K562 (cell line): ENCODE results near the gene TRMT1. TPM values are rescaled to one million over a fixed set of nuclear protein-coding genes. Genes with fewer than 3 reads are reported as not detected.
A peak's percentile ranks its signal among the peaks of the same experiment; 100 is the strongest.

Source experiments
- BRF1 ChIP-seq: IDR thresholded peaks from 3 replicates; pipeline ENCODE4 v1.6.1; 2011; ENCODE audit warnings: borderline replicate concordance, mild to moderate bottlenecking; ENCODE audit not compliant: insufficient read length; ENCODE audit errors: extremely low read depth
- CEBPB ChIP-seq: fragments of 450-650 bp; IDR thresholded peaks from 2 replicates; pipeline ENCODE4 v1.6.1; 2016; ENCODE audit warnings: missing genetic modification characterization, missing compliant biosample characterization
- DNMT1 ChIP-seq: fragments of 450-650 bp; IDR thresholded peaks from 2 replicates; pipeline ENCODE4 v1.6.1; 2016; ENCODE audit warnings: antibody characterized with exemption, mild to moderate bottlenecking
- KAT8 ChIP-seq: fragments of 450-650 bp; IDR thresholded peaks from 2 replicates; pipeline ENCODE4 v1.6.1; 2016; ENCODE audit warnings: low read depth, mild to moderate bottlenecking
- MEIS2 ChIP-seq: fragments of 450-650 bp; IDR thresholded peaks from 2 replicates; pipeline ENCODE4 v1.6.1; 2014; ENCODE audit warnings: mild to moderate bottlenecking; ENCODE audit not compliant: partially characterized antibody
- PRPF4 ChIP-seq: fragments of 200-400 bp; formaldehyde crosslinking; IDR thresholded peaks from one replicate; pipeline ENCODE4 v1.6.1; 2017; ENCODE audit warnings: low read length, low read depth, mild to moderate bottlenecking; ENCODE audit not compliant: insufficient read depth, poor library complexity, severe bottlenecking
- RBM17 ChIP-seq: fragments of 200-400 bp; formaldehyde crosslinking; IDR thresholded peaks from 2 replicates; pipeline ENCODE4 v1.6.1; 2017; ENCODE audit warnings: low read depth, mild to moderate bottlenecking, low read length, borderline replicate concordance
- RNF2 ChIP-seq: sonication (generic); IDR thresholded peaks from 2 replicates; pipeline ENCODE4 v1.6.1; 2016
- ZEB2 ChIP-seq: fragments of 450-650 bp; IDR thresholded peaks from 2 replicates; pipeline ENCODE4 v1.6.1; 2016
- ZNF217 ChIP-seq: sonication (generic); formaldehyde crosslinking; IDR thresholded peaks from 2 replicates; pipeline ENCODE4 v1.8.0; 2022; ENCODE audit warnings: mild to moderate bottlenecking, missing genetic modification reagents
- ZNF408 ChIP-seq: fragments of 250-450 bp; sonication (Bioruptor Pico); IDR thresholded peaks from 2 replicates; pipeline ENCODE4 v1.4.0; 2020; ENCODE audit warnings: low read depth, mild to moderate bottlenecking, moderate library complexity
- polyA plus RNA-seq, 8 experiments: library from polyadenylated mRNA; depleted of rRNA in 4 of 8; stranded (reverse) in 5 of 8; unstranded in 3 of 8; fragments of >200 nt; fragmentation: Nextera tagmentation in 2 of 8; fragmentation: Illumina TruSeq in 1 of 8; extraction: Ambion mirVana in 2 of 8; extraction: Trizol in 1 of 8; gene quantifications; 2 replicates each; pipeline versions ENCODE4 v1.2.1 to v1.2.3, GENCODE V29; 2011 to 2014; ENCODE audit warnings: inconsistent platforms in 1 of 8, missing spikeins in 1 of 8
- total RNA-seq, 7 experiments: library from RNA; depleted of rRNA in 6 of 7; stranded (reverse); fragments of >200 nt in 6 of 7; fragmentation: Illumina TruSeq in 2 of 7; extraction: Trizol in 2 of 7; gene quantifications; 2 replicates each; pipeline versions ENCODE4 v1.2.1 to v1.2.3, GENCODE V29; 2011 to 2021; ENCODE audit warnings: low replicate concordance in 1 of 7
- TF ChIP-seq, protein P1 (sequence below): fragments of 200-400 bp; formaldehyde crosslinking; IDR thresholded peaks from 2 replicates; pipeline ENCODE4 v1.6.1; 2017; ENCODE audit warnings: mild to moderate bottlenecking, low read depth, low read length, moderate library complexity
- TF ChIP-seq, protein P2 (sequence below): fragments of 450-650 bp; conservative IDR thresholded peaks from 2 replicates; pipeline ENCODE4 v1.6.1; 2016; ENCODE audit warnings: missing genetic modification characterization, low read depth, mild to moderate bottlenecking, control low read depth, missing compliant biosample characterization
- TF ChIP-seq, protein P3 (sequence below), 2 experiments: fragments of 450-650 bp; formaldehyde crosslinking in 1 of 2; IDR thresholded peaks; 2 replicates each; pipeline versions ENCODE4 v1.4.0 to v1.6.1; 2014 to 2020; ENCODE audit warnings: mild to moderate bottlenecking in 2 of 2, borderline replicate concordance in 1 of 2, low read depth in 1 of 2

The TRMT1 gene
- total and polyA plus RNA-seq, 9 of the 15 experiments (the other 6 are each of a cell fraction or from before 2014, with no cell fraction given): 5.8 to 158 (median 54.3) TPM

DNA sequence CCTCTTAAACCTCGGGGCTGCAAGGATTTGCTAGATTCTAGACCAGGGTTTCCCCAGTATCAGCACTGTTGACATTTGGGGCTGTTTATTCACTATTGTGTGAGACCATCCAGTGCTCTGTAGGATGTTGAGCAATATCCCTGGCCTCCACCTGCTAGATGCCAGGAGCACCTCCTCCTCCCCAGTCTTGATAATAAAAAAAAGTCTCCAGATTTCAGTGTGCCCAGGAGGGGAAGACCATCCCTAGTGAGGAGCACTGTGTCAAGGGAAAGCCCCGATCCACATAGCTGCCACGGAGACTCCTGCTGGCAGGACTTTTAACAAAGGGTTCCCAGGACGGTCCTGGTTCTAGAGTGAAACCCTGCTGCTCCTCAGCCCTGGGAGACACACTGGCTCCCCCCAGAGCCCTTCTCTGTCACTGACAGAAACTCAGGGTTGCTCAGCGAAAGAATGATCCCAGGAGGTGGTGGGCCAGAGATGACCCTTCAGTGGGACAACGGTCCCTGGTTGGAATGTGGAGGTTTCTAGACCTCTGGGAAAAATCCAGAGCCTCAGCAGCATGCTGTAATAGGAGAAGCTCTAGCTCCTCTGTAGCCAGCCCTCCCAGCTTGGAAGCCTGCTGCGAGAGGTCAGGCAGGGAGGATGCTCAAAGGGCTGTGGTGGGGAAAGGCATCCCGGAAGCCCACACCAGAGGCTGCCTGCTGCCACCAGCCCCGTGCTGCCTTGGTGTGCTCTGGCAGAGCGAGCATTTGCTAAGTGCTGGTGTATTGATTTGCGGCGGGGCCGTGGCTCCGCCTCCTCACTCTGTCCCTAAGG lies 34.1 kb downstream of the TRMT1 start (continued):
- TF ChIP-seq, protein P1, sequence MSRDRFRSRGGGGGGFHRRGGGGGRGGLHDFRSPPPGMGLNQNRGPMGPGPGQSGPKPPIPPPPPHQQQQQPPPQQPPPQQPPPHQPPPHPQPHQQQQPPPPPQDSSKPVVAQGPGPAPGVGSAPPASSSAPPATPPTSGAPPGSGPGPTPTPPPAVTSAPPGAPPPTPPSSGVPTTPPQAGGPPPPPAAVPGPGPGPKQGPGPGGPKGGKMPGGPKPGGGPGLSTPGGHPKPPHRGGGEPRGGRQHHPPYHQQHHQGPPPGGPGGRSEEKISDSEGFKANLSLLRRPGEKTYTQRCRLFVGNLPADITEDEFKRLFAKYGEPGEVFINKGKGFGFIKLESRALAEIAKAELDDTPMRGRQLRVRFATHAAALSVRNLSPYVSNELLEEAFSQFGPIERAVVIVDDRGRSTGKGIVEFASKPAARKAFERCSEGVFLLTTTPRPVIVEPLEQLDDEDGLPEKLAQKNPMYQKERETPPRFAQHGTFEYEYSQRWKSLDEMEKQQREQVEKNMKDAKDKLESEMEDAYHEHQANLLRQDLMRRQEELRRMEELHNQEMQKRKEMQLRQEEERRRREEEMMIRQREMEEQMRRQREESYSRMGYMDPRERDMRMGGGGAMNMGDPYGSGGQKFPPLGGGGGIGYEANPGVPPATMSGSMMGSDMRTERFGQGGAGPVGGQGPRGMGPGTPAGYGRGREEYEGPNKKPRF: no peak
- no peak for TF ChIP-seq RNF2
- TF ChIP-seq RBM17: no peak
- no peak for TF ChIP-seq ZNF217
- TF ChIP-seq BRF1: no peak
- TF ChIP-seq KAT8: no peak
- TF ChIP-seq, protein P2, sequence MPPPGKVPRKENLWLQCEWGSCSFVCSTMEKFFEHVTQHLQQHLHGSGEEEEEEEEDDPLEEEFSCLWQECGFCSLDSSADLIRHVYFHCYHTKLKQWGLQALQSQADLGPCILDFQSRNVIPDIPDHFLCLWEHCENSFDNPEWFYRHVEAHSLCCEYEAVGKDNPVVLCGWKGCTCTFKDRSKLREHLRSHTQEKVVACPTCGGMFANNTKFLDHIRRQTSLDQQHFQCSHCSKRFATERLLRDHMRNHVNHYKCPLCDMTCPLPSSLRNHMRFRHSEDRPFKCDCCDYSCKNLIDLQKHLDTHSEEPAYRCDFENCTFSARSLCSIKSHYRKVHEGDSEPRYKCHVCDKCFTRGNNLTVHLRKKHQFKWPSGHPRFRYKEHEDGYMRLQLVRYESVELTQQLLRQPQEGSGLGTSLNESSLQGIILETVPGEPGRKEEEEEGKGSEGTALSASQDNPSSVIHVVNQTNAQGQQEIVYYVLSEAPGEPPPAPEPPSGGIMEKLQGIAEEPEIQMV: no peak
- no peak for TF ChIP-seq MEIS2
- TF ChIP-seq DNMT1: no peak
- peak; percentile 74 for TF ChIP-seq CEBPB (tag)
- no peak for TF ChIP-seq ZEB2
- no peak for TF ChIP-seq PRPF4
- TF ChIP-seq, protein P3, sequence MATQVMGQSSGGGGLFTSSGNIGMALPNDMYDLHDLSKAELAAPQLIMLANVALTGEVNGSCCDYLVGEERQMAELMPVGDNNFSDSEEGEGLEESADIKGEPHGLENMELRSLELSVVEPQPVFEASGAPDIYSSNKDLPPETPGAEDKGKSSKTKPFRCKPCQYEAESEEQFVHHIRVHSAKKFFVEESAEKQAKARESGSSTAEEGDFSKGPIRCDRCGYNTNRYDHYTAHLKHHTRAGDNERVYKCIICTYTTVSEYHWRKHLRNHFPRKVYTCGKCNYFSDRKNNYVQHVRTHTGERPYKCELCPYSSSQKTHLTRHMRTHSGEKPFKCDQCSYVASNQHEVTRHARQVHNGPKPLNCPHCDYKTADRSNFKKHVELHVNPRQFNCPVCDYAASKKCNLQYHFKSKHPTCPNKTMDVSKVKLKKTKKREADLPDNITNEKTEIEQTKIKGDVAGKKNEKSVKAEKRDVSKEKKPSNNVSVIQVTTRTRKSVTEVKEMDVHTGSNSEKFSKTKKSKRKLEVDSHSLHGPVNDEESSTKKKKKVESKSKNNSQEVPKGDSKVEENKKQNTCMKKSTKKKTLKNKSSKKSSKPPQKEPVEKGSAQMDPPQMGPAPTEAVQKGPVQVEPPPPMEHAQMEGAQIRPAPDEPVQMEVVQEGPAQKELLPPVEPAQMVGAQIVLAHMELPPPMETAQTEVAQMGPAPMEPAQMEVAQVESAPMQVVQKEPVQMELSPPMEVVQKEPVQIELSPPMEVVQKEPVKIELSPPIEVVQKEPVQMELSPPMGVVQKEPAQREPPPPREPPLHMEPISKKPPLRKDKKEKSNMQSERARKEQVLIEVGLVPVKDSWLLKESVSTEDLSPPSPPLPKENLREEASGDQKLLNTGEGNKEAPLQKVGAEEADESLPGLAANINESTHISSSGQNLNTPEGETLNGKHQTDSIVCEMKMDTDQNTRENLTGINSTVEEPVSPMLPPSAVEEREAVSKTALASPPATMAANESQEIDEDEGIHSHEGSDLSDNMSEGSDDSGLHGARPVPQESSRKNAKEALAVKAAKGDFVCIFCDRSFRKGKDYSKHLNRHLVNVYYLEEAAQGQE (IDR thresholded peaks at IDR 0.05; ENCODE audit: borderline replicate concordance): peak; percentile 66; the same call in 1 of the 2 replicates
- TF ChIP-seq, protein P3 (CRISPR knock-in tag; IDR thresholded peaks at IDR 0.05; ENCODE audit: low read depth): no peak
- no peak for TF ChIP-seq ZNF408 (CRISPR knock-in tag)
